BE2C (cell line): ENCODE measurements around the gene AGBL4.
A peak's percentile ranks its signal among the peaks of the same experiment; 100 is the strongest.

Experiments
- DNase-seq: peaks from one replicate; pipeline ENCODE4 v3.0.0-alpha.2; 2020
- H3K27me3 ChIP-seq: fragments of 250-450 bp; sonication (Bioruptor Pico); 2 replicates; pipeline ENCODE4 v1.5.1; 2020; ENCODE audit warnings: mild to moderate bottlenecking
- H3K36me3 ChIP-seq: fragments of 250-450 bp; sonication (Bioruptor Pico); 2 replicates; pipeline ENCODE4 v1.5.1; 2020; ENCODE audit warnings: mild to moderate bottlenecking
- H3K4me1 ChIP-seq: fragments of 250-450 bp; sonication (Bioruptor Pico); 2 replicates; pipeline ENCODE4 v1.5.1; 2020
- H3K4me3 ChIP-seq: 2 replicates; pipeline ENCODE4 v1.5.1; 2011; ENCODE audit warnings: low read depth, low read length
- H3K9me3 ChIP-seq: fragments of 250-450 bp; sonication (Bioruptor Pico); 2 replicates; pipeline ENCODE4 v1.5.1; 2020
- CTCF ChIP-seq: IDR thresholded peaks from 2 replicates; pipeline ENCODE4 v1.5.1; 2012; ENCODE audit warnings: mild to moderate bottlenecking, low read depth, low read length

AGBL4 gene

GRCh38 chr1:48652334-48652733 is 1371.4 kb downstream of the AGBL4 start:
- Histone ChIP-seq H3K36me3 (no peaks in the 10 kb centered on the region), H3K9me3 (no peaks in the 10 kb centered on the region), H3K27me3 (no peaks in the 10 kb centered on the region), H3K4me1 (peaks cover 12% of the 10 kb centered on the region), H3K4me3 (no peak overlapping the region)
- no peak for DNase-seq
- TF ChIP-seq CTCF = no peak

GRCh38 chr1:48649880-48650279 is 1373.9 kb downstream of the AGBL4 start:
- DNase-seq = peak; percentile 24
- Histone ChIP-seq H3K4me1 (peaks cover 6% of the 10 kb centered on the region), H3K9me3 (no peaks in the 10 kb centered on the region), H3K4me3 (no peak overlapping the region), H3K36me3 (no peaks in the 10 kb centered on the region), H3K27me3 (no peaks in the 10 kb centered on the region)
- TF ChIP-seq CTCF = no peak

- no peaks in the 10 kb centered on the region for H3K27me3 ChIP-seq
- H3K9me3 ChIP-seq = no peaks in the 10 kb centered on the region
- H3K4me3 ChIP-seq = no peak overlapping the region
- DNase-seq = no peak
- no peaks in the 10 kb centered on the region for H3K36me3 ChIP-seq
- TF ChIP-seq CTCF = no peak
- H3K4me1 ChIP-seq = no peaks in the 10 kb centered on the region
Measured at GRCh38 chr1:48645883-48646282, 1377.9 kb downstream of the AGBL4 start.

- no peak for DNase-seq
- no peaks in the 10 kb centered on the region for H3K4me1 ChIP-seq
- no peaks in the 10 kb centered on the region for H3K36me3 ChIP-seq
- no peak for TF ChIP-seq CTCF
- H3K9me3 ChIP-seq = no peaks in the 10 kb centered on the region
- no peaks in the 10 kb centered on the region for H3K27me3 ChIP-seq
- no peak overlapping the region for H3K4me3 ChIP-seq
Measured at GRCh38 chr1:48644905-48645605, 1378.7 kb downstream of the AGBL4 start.

- H3K27me3 ChIP-seq = no peaks in the 10 kb centered on the region
- H3K4me1 ChIP-seq = no peaks in the 10 kb centered on the region
- H3K36me3 ChIP-seq = no peaks in the 10 kb centered on the region
- no peak for TF ChIP-seq CTCF
- no peak overlapping the region for H3K4me3 ChIP-seq
- DNase-seq = no peak
- H3K9me3 ChIP-seq = no peaks in the 10 kb centered on the region
Measured at GRCh38 chr1:48644190-48644900, 1379.4 kb downstream of the AGBL4 start.

GRCh38 chr1:48643193-48643592 is 1380.6 kb downstream of the AGBL4 start:
- Histone ChIP-seq H3K9me3 (no peaks in the 10 kb centered on the region), H3K4me1 (no peaks in the 10 kb centered on the region), H3K27me3 (no peaks in the 10 kb centered on the region), H3K4me3 (no peak overlapping the region), H3K36me3 (no peaks in the 10 kb centered on the region)
- TF ChIP-seq CTCF = no peak
- DNase-seq = no peak
